ENCODE measurements around the gene NEK6.
"Not testable (repeated sequence)": the region's sequence is repeated elsewhere in the genome, so short reads cannot be mapped to it uniquely, and the experiment has no call there.

The NEK6 gene

DNA sequence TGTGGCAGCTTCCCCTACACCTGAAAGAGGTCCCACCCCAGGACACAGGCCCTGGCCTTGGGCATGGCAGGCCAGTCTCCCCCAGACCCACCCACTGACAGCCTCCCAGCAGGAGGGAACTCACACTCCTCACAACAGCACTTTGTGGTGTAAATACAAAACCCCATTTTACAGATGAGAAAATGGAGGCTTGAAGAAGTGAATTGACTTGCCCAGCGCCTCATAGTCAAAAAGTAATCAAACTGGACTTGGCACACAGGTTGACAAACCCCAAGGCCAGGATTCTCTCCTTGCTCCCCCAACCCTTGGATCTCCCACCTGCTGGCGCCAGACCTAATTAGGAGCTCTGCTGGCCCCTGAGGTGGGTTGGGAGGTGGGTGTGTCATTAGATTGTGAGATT is 29.2 kb upstream of the NEK6 start:
- Histone ChIP-seq H3K27me3 (replicated peaks) (no peaks in the 10 kb centered on the region), H3K27ac (no peak overlapping the region), H3K36me3 (replicated peaks) (no peaks in the 10 kb centered on the region), H3K4me3 (ENCODE audit: low read depth, low read length) (no peak overlapping the region)
- in situ Hi-C loops (cut with HindIII; ENCODE audit: low pct_ligation_motif_present, low sequenced_read_pairs), result no loop called here
- TF ChIP-seq, protein P1, sequence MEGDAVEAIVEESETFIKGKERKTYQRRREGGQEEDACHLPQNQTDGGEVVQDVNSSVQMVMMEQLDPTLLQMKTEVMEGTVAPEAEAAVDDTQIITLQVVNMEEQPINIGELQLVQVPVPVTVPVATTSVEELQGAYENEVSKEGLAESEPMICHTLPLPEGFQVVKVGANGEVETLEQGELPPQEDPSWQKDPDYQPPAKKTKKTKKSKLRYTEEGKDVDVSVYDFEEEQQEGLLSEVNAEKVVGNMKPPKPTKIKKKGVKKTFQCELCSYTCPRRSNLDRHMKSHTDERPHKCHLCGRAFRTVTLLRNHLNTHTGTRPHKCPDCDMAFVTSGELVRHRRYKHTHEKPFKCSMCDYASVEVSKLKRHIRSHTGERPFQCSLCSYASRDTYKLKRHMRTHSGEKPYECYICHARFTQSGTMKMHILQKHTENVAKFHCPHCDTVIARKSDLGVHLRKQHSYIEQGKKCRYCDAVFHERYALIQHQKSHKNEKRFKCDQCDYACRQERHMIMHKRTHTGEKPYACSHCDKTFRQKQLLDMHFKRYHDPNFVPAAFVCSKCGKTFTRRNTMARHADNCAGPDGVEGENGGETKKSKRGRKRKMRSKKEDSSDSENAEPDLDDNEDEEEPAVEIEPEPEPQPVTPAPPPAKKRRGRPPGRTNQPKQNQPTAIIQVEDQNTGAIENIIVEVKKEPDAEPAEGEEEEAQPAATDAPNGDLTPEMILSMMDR (IDR thresholded peaks at IDR 0.05; ENCODE audit: low read depth, low read length, missing control alignments), result no peak
- no peak for DNase-seq

DNA sequence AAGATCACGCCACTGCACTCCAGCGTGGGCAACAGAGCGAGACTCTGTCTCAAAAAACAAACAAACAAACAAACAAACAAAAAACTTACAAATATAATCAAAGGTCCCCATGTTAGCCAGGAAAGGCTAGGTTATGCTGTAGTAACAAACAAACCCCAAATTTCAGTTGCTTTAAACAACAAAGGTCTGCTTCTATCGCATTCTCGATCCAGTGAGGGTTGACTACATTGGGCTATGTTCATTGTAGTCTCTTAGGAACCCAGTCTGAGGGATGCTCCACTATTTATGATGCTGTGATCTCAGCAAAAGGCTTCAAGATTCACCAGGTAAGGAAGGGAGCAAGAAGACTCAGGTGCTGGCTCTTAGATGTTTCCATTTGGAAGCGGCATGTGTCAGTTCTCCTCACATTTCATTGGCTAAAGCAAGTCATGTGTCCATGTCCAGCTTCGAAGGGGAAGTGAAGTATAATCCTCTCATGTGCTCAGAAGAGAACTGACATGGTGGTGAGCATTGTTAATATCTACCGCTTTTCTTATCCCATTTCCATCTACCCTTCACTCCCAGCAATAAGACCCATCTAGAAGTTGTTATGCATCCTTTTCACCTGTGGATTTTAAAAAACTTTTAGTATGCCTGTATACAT is 26.5 kb upstream of the NEK6 start:
- no peak for DNase-seq
- Histone ChIP-seq H3K36me3 (replicated peaks) (no peaks in the 10 kb centered on the region), H3K27me3 (replicated peaks) (no peaks in the 10 kb centered on the region), H3K4me3 (ENCODE audit: low read depth, low read length) (no peak overlapping the region), H3K27ac (no peak overlapping the region)
- TF ChIP-seq, protein P1 (IDR thresholded peaks at IDR 0.05; ENCODE audit: low read depth, low read length, missing control alignments), result no peak
- in situ Hi-C loops (cut with HindIII; ENCODE audit: low pct_ligation_motif_present, low sequenced_read_pairs), result no loop called here

DNA sequence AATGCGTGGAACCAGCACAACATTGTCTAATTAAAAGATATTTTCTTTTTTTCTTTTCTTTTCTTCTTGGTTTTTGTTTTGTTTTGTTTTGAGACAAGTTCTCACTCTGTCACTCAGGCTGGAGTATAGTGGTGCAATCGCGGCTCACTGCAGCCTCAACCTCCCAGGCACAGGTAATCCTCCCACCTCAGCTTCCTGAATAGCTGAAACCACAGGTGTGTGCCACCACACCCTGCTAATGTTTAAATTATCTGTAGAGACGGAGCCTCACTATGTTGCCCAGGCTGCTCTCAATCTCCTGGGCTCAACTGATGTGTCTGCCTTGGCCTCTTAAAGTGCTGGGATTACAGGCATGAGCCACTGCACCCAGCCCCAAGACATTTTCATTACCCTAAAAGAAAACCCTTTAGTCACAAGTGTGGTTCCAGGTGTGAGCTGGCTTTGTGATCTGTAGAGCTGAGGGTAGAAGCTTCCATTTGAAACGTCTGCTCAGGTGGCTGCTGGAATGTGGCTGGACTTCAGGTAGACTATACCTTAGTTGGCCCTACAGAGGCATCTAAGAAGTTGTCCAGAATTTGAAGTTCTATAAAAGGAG is 19.1 kb upstream of the NEK6 start:
- no peaks in the 10 kb centered on the region for H3K36me3 ChIP-seq (replicated peaks)
- no peak overlapping the region for H3K27ac ChIP-seq
- DNase-seq, result no peak
- TF ChIP-seq, protein P1 (IDR thresholded peaks at IDR 0.05; ENCODE audit: low read depth, low read length, missing control alignments), result no peak
- in situ Hi-C loops (cut with HindIII; ENCODE audit: low pct_ligation_motif_present, low sequenced_read_pairs), result no loop called here
- H3K4me3 ChIP-seq (ENCODE audit: low read depth, low read length), result no peak overlapping the region
- H3K27me3 ChIP-seq (replicated peaks), result no peaks in the 10 kb centered on the region

DNA sequence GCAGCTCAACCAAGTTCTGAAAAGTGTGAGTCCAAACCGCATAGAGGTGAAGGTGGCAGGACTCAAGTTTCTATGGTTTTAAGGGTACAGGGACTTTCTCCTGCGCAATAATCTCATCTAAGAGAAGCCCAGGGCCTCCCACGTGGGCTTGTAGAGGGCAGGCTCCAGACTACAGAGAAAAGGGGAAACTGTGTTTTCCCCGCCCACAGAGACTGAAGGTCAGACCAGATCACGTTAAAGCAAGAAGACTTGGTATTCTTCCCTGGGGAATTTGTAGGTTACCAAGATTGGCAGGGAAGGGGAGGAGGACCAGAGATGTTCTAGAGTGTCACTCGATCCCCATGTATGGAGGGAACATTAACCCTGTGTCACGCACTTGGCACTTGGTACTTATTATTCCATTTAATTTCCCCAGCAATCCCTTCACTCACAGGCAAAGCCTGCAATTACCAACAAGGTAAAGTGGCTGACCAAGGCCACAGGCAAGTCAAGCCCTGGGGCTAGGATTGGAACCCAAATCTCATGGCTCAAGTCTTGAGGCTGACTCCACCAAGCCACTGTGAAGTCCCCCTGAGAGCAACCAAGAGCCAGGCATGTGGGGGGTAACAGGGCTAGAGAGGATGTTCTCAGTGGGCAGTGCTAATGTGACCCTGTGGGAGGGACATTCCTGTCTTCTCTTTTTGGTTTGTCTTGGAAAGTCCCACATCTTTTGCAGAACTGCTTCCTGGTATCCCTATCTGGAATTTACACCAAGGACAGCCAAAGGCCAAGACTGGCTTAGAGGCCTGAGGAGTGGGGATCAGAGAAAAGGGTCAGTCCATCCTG is 18.3 kb upstream of the NEK6 start:
- H3K27ac ChIP-seq, result no peak overlapping the region
- H3K4me3 ChIP-seq (ENCODE audit: low read depth, low read length), result no peak overlapping the region
- H3K36me3 ChIP-seq (replicated peaks), result no peaks in the 10 kb centered on the region
- in situ Hi-C loops (cut with HindIII; ENCODE audit: low pct_ligation_motif_present, low sequenced_read_pairs), result no loop called here
- H3K27me3 ChIP-seq (replicated peaks), result no peaks in the 10 kb centered on the region
- DNase-seq, result no peak
- TF ChIP-seq, protein P1 (IDR thresholded peaks at IDR 0.05; ENCODE audit: low read depth, low read length, missing control alignments), result no peak

DNA sequence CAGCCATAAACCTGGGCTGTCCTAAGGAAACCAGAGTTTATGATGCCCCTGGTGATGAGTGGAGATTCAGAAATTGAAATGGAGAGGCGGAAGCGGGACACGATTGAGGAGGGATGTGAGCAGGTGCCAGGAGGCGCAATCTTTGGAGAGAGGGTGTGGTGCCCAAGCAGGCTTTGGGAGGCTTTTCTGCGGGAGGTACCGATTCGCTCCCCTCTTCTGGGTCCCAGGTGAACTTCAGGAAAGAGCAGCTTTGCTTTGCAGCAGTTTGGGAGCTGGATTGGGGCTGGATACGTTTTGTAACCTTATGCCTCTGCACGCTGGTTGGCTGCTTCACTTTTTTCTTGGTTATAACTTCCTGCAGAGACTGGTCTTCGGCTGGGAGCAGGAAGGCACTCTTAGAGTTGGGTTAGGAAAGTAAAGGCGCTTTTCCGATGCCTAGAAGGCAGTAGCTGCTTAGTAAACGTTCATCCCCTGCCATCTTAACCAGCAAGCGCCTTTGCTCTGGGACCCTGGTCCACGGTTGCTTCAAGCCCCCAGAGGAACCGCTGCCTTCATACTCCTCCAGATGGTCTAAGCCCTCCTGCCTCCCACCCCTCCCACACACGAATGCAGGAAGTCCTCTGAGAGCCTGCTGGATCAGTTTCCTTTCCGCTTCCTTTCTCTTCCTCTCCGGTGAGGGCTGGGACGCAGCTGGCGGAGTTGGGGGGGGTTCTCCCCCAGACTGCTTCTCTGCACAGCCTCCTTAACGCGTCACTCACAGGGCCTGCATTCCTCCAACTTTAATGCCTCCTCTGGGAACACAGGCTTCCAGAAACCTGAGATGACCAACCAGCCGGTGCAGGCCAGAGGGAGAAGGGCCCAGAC is 15.2 kb upstream of the NEK6 start:
- in situ Hi-C loops (cut with HindIII; ENCODE audit: low pct_ligation_motif_present, low sequenced_read_pairs), result no loop called here
- DNase-seq, result no peak
- no peaks in the 10 kb centered on the region for H3K27me3 ChIP-seq (replicated peaks)
- TF ChIP-seq, protein P1 (IDR thresholded peaks at IDR 0.05; ENCODE audit: low read depth, low read length, missing control alignments), result no peak
- H3K4me3 ChIP-seq (ENCODE audit: low read depth, low read length), result peak overlapping the region; percentile 30
- no peaks in the 10 kb centered on the region for H3K36me3 ChIP-seq (replicated peaks)
- no peak overlapping the region for H3K27ac ChIP-seq

DNA sequence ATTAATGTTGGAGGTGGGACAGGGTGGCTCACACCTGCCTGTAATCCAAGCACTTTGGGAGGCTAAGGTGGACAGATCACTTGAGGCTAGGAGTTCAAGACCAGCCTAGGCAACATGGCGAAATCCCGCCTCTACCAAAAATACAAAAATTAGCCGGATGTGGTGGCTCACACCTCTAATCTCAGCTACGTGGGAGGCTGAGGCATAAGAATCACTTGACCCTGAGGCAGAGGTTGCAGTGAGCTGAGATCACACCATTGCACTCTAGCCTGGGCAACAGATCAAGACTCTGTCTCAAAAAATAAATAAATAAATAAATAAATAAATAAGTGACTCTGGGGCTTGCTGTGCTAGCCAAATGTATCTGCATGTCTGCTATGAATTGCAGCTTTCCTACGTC is 10.4 kb upstream of the NEK6 start:
- H3K27me3 ChIP-seq (replicated peaks); H3K4me3 ChIP-seq (ENCODE audit: low read depth, low read length); in situ Hi-C loops (cut with HindIII; ENCODE audit: low pct_ligation_motif_present, low sequenced_read_pairs); H3K27ac ChIP-seq; H3K36me3 ChIP-seq (replicated peaks); DNase-seq: not testable (repeated sequence)

Measured in brain microvascular endothelial cell (primary cell).